Measurements from ENCODE around the gene TUBB2B.

- TF ChIP-seq BHLHE40 (IDR thresholded peaks at IDR 0.05; ENCODE audit: borderline replicate concordance) (no peak), NFRKB (IDR thresholded peaks at IDR 0.05) (no peak), ARNT (IDR thresholded peaks at IDR 0.05) (no peak), SP1 (IDR thresholded peaks at IDR 0.05) (no peak), CTBP1 (IDR thresholded peaks at IDR 0.05; ENCODE audit: borderline replicate concordance) (no peak)
Measured at GRCh38 chr6:3265671-3266070, 38.2 kb upstream of the TUBB2B start.
